GM04504 (cell line): ENCODE results near the gene LAIR2.
A peak's percentile ranks its signal among the peaks of the same experiment; 100 is the strongest.
"Not testable (repeated sequence)": the region's sequence is repeated elsewhere in the genome, so short reads cannot be mapped to it uniquely, and the experiment has no call there.

ENCODE experiments used
- DNase-seq: peaks from one replicate; pipeline ENCODE4 v3.0.0-alpha.2; 2012; ENCODE audit warnings: low read depth

LAIR2 gene

DNA sequence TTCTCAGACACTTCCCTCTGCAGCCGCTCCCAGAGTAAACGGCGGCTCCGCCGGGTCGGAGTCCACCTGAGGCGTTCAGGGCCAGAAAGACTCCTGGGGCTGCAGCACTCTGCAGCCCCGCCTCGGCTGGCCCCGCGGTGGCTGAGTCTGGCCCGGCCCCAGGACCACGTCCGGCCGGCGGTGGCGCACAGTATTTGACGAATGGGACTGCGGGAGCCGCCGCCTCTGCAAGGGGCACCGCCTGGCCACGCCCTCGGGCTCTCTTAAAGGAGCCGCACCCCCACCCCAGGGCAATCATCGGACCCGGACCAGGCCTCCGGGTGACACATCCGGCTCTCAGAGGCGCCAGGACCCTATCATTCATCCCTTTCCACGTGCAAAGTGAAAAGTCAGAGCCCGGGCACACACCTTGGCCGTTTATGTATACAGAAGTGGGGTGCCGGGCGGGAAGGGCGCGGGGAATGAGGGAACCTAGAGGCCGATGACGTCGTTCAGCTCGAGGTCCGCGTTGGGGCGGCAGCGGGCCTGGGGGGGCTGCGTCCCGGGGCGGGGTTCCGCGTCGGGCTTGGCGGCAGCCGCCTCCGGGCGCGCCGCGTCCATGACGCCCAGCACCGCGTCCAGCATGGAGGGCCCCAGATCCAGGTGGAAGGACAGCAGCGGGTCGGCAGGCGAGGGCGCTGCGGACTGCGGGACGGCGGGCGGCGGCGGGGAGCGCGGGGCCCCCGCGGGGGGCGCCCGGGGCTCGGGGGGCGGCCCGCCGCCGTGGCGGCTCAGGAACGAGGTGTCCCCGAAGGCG lies 37.8 kb upstream of the LAIR2 start:
- DNase-seq: no peak

- DNase-seq: no peak
Observed at GRCh38 chr19:54465426-54466109, 37.1 kb upstream of the LAIR2 start.

DNA sequence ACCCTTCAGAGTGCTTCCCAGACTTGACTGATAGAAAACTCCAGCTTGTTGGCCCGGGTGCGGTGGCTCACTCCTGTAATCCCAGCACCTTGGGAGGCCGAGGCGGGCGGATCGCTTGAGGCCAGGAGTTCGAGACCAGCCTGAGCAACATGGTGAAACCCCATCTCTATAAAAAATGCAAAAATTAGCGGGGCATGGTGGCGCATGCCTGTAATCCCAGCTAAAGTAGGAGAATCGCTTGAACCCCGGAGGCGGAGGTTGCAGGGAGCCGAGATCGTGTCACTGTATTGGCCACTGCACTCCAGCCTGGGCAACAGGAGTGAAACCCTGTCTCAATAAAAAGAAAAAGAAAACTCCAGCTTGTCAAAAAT lies 36.5 kb upstream of the LAIR2 start:
- not testable (repeated sequence) for DNase-seq

DNA sequence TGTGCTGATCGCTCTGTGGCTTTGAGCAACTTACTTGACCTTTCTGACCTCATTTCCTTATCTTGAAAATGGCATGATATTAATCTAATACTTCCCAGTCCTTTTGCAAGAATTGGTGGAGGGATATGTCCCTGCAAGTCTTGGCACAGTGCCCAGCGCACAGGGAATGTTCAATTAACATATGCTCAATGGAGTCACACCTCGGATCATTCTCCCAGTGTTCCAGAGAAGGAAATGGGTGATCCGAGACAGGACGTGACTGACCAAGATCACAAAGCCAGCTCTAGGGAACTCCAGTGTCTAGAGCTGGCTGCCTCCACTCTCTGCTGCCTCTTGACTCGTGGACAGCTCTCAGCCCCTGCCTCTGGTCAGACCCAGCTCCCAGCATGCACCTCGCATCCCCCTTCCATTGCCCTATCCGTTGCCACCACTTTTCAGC lies 33.1 kb upstream of the LAIR2 start:
- no peak for DNase-seq

GRCh38 chr19:54470276-54470887 lies 32.2 kb upstream of the LAIR2 start:
- DNase-seq: no peak

DNA sequence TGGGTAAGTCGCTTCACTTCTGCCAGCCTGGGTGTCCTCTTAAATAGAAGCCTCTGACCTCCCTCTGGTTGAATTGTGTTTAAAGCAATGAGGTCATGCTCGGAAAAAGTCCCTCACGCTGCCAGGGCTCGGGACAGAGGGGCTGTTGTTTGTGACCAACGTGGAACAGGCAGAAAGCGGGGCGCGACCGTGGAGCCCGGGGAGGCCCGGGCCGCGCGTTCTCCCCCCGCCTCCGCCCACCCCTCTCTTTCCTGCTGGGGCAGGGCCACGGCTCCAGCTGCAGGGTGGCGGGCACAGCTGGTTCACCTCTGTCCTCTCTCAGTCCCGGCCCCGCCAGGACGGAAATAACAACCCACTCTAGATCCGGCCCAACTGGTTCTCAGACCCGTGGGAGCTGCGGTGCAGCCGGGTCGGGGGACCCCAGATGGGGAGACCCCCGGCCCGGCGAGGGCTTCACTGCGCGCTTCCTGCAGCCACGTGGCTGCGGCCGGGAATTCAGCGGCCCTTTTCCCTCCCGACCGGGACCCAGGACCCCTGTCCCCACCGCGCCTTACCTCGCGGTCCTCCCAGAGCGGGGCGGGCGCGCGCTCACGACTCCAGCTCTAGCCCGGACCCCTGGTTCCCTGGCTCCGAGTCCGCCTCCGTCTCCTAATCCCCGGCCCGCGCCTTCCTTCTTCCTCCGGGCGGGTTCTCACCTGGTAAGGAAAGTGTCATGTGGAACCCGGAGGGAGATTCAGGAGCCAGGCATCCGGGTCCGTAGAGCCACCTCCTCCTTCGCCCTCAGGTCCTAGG lies 31.4 kb upstream of the LAIR2 start:
- no peak for DNase-seq

DNA sequence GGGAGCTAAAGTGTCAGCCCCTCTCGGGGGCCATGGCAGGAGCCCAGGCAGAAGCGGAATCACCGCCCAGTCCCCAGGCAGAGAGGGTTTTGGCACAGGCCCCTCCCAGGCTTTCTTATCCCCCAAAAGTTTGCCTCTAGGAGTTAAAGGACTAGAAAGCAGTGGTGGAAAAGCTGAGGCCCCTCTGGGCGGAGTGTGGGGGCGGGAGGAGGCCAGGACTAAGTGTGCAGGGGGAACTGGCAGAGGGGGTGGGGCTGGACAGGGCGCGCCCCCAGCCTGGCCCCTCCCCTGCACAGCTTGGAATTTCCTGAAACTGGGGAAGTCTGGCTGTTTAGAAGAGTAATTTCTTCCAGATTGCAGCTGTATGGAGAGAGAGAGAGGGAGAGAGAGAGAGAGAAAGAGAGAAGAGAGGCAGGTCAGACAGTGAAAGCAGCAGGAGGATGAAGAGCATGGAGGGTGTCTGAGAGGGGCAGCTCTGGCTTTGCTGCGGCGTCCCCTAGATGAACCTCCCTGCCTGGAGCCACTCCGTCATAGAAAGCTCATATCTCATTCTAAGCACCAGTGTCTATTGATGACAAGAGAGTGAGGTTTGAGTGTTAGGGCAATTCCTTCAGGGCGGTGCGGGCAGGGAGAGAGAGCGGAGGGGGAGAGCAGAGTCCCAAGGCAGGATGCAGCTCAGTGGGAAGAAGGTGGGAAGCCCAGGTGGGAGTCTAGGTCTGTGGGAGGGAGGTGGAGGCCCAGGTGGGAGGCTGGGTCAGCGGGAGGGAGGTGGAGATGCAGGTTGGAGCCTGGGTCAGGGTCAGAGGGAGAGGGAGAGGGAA lies 29.4 kb upstream of the LAIR2 start, which contains the start of gene CDC42EP5:
Gene CDC42EP5 (minus strand): TSS at position 226 of the 821 bp plus-strand sequence. CDS start 7,749 bp downstream, outside the sequence.
- peak; percentile 71 for DNase-seq

DNA sequence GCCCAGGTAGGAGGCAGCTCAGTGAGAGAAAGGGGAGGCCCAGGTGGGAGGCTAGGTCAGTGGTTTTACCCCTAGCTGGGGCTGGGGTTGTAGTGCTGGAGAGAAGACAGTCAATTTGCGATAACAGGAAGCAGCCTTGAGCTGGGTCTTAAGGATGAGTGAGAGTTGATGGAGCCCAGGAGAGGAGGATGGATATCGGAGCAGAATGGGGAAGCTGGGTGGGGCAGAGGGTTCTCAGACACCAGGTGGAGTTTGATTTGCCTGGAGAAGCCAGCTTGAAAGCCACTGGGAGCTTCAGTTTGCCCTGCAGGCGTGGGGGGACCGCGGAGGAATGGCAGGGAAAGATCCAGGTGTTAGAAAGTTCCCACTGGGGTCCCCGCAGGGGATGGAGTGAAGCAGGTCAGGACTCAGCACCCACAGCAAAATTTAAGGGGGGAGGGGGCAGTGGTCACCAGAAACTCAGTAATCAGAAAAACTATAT lies 28.7 kb upstream of the LAIR2 start:
- no peak for DNase-seq

DNA sequence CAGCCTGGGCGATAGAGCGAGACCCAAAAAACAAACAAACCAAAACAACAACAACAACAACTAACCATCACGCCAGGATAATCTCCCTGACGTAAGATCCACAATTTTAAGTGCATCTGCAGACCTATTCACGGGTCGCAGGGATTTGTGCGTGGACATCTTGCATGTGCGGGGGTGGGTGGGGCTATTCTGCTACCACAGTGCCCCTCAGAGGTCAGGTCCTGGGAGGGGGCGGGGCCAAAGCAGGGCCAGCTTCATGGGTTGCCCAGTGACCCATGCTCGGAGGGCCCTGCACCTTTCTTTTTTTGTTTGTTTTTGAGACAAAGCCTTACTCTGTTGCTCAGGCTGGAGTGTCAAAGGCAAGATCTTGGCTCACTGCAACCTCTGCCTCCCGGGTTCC lies 26.9 kb upstream of the LAIR2 start:
- no peak for DNase-seq

DNA sequence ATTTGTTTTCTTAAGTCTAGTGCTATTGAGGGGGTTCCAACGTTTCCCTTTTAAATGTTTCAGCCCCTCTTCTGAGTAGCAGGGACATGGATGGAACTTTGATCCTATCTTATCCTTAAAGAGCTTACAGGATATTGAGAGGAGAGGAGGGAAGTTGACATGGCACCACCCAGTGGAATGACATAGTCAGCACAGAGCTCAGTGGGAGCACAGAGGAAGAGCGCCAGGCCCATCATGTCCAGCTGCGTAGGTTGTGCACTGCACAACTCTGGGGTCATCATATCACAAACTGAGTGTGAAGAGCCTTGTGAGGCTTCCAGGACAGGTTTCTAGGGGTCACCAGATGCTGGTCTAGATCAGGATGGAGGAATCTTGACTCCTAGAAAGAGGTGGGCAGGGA lies 25.0 kb upstream of the LAIR2 start:
- no peak for DNase-seq

- no peak for DNase-seq
Observed at GRCh38 chr19:54478677-54479266, 23.9 kb upstream of the LAIR2 start.

DNA sequence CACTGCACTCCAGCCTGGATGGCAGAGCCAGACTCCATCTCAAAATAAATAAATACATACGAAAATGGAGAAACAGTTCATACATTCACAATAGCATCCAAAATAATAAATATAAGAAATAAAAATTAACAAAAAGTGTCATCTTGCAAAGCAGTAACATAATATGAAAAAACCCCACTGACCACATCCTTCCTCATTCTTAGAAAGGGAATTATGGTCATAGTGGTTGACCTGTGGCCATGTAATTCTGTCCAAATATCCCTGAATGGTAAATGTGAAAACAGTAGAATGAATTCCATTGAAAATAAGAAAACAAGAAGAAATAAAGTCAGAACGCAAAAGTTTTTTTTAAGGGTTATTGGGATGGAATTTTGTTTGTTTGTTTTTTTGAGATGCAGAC lies 22.6 kb upstream of the LAIR2 start:
- DNase-seq: no peak

GRCh38 chr19:54481326-54481930 lies 21.2 kb upstream of the LAIR2 start:
- DNase-seq: no peak

DNA sequence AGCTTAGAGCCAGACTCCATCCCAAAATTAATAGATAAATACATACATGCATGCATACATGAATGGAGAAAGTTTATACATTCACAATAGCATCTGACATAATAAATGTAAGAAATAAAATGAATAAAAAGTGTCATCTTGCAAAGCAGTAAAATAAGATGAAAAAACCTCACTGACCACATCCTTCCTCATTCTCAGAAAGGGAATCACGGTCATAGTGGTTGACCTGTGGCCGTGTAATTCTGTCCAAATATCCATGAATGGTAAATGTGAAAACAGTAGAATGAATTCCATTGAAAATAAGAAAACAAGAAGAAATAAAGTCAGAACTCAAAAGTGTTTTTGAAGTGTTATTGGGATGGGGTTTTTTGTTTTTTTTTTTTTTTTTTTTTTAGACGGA lies 19.7 kb upstream of the LAIR2 start:
- no peak for DNase-seq

GRCh38 chr19:54484451-54484850 lies 18.2 kb upstream of the LAIR2 start:
- DNase-seq: no peak

GRCh38 chr19:54485851-54486250 lies 16.8 kb upstream of the LAIR2 start:
- no peak for DNase-seq

DNA sequence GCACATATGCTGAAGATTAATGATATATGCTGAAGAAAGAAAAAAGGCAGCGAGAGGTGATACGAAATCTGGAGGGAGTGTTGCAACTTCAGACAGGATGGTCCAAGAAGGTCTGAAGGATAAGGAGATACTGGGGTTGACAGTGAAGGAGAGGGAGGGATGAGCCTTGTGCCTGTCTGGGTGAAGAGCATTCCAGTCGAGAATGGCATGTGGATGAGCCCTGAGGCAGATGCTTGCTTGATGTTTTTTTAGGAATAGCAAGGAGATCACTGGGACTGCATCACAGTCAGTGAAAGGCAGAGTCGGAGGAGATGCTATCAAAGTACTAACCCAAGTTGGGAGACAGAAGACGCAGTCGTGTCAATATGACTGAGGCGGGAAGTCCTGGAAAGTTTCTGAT lies 13.3 kb upstream of the LAIR2 start:
- no peak for DNase-seq

DNA sequence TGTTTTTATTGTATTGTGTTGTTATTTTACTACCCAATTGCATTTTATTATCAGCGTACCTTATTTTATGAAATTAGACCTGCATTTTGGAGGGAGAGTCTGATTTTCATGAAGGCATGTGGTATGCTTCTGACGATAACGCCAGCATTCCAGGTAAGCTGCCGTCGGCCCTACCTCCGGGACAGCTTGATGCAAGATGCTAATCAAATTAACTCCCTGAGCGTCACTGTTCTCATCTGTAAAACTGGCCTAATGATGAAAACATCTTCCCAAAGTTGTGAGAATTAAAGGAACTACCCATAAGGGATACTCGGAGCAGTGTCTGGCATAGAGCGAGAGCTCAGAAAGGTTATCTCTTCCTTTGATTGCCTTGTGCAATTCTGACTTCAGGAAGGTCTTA lies 12.9 kb upstream of the LAIR2 start:
- DNase-seq: no peak

DNA sequence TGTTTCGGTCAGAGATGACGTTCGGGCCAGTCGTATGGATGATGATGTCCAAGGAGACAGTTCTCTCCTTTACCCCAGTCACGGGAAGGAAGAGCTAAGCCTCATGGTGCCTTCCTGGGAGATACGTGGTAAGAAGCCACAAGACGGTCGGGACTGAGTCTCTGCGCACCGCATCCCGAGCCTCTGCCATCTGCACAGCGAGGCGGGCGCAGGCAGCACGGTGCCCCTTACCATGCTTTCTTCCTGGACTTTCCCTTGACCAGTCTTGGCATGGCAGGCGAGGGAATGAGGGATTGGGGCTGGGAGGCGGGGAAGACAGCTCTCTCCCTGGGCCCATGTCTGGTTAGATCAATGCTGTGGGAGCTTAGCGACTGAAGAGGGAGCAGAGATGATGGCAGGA lies 10.1 kb upstream of the LAIR2 start:
- DNase-seq: no peak

- DNase-seq: not testable (repeated sequence)
Observed at GRCh38 chr19:54493056-54493455, 9.6 kb upstream of the LAIR2 start.
